ENCODE data around the gene WFS1.

The WFS1 gene, protein sequence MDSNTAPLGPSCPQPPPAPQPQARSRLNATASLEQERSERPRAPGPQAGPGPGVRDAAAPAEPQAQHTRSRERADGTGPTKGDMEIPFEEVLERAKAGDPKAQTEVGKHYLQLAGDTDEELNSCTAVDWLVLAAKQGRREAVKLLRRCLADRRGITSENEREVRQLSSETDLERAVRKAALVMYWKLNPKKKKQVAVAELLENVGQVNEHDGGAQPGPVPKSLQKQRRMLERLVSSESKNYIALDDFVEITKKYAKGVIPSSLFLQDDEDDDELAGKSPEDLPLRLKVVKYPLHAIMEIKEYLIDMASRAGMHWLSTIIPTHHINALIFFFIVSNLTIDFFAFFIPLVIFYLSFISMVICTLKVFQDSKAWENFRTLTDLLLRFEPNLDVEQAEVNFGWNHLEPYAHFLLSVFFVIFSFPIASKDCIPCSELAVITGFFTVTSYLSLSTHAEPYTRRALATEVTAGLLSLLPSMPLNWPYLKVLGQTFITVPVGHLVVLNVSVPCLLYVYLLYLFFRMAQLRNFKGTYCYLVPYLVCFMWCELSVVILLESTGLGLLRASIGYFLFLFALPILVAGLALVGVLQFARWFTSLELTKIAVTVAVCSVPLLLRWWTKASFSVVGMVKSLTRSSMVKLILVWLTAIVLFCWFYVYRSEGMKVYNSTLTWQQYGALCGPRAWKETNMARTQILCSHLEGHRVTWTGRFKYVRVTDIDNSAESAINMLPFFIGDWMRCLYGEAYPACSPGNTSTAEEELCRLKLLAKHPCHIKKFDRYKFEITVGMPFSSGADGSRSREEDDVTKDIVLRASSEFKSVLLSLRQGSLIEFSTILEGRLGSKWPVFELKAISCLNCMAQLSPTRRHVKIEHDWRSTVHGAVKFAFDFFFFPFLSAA
- total RNA-seq, result 5.5 to 6.1 reads per million in 2 experiments

DNA sequence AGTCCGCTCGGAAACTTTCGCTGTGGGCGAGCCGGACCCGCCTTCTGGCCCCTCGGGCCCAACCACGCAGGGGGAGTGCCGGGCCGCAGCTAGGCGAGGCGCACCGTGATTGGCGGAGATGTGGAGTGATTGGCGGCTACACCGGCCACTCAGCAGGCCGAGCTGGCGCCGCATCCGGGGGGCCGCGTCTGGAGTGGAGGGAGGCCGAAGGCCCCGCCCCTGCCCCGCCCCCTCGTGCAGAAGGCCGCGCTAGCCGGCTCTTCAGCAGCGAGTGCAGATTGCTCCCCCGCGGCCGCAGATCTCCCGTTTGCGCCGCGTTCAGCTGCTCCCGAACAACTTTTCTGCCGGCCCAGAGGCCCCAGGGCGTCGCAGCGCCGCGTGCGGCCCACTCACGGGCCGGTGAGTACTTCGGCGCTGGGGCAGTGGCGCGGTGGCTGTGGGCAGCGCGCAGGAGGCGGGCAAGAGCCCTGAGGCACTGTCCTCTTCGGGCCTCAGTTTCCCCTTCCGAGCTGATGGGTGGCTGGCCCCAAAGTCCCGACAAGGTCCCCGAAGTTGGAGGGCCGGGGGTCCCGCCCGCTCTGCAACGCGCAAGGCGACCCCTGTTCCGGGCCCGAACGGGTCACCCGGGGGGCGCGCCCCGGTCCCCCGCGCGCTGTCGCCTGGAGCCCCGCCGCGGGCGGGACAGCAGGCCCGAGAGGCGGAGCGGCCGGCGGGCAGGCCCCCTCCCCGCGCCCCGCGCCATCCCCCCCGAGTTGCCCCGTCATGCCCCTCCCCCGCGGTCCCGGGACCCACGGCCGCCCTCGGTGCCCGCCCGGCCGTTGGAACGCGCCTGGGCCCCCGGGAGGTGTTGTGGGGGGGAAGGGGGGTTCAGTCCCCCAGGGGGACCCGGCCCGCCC, at the start of gene WFS1:
TSS of gene WFS1 (plus strand) at position 235 of the 896 bp plus-strand sequence. CDS start 7,606 bp downstream, outside the sequence.
- peak; percentile 90 for DNase-seq (ENCODE audit: low read depth)

DNA sequence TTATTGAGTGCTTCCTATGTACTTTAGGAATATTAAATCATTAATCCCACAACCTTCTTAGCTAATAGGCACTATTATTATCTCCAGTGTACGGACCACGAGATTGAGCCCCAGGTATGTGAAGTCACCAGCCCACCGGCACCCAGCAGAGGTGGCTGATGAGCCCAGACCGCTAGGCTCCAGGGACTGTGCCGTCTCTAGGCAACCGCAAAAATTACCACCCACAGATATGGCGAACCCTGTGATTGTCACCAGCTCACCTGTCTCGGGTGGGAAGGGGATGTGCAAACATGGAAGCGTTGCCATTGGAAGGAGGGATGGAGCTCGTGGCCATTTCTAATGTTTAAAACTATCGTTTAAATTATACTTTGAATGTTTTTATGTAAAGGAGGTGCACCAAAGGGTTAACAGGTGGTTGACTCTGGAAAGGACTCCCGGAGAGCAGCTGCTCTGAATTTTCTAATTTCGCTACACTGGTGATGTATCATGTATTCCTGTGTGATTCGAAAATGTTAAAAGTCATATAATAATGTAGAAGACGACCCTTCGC, 48.3 kb upstream of the WFS1 start:
- DNase-seq (ENCODE audit: low read depth), result no peak

DNA sequence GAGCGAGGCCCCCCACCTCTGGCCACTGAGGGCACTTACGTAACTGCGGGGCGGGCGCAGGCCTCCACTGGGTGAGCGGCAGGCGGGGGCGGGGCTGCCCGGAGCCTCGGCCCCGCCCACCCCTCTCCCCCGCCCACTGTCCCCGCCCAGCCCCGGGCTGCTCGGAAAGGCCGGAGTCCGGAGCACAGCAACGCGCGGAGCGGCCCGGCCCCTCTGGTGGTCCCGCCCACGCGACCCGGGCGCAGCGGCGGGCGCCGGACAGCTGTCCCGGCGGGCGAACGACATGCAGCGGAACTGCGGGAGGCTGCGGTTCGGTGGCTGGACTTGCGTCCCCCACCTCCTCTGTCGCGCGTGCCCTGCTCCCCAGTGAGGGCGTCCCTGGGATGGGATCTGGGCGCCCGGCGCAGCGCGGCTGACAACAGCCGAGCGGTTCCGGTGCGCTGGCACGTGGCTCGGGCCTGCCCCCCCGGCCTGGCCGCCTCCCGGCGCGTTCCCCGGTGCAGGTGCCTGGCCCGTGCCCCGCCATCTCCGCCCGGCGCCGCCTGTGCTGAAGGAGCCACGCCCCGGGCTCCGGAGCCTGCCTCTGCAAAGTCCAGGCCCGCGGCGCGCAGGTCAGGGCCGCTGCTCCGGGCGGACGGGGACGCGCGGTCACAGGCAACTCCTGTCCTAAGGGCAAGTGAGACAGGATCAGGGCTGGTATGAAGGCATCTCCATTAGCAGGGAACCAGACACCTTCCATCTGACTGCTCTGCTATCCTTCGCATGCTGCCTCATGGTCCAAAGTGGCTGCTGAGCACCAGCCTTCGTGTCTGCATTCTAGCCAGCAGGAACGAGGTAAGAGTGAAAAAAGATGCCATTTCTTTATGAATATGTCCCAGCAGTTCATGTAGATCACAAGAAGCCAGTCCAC, 47.5 kb upstream of the WFS1 start:
- no peak for DNase-seq (ENCODE audit: low read depth)

DNA sequence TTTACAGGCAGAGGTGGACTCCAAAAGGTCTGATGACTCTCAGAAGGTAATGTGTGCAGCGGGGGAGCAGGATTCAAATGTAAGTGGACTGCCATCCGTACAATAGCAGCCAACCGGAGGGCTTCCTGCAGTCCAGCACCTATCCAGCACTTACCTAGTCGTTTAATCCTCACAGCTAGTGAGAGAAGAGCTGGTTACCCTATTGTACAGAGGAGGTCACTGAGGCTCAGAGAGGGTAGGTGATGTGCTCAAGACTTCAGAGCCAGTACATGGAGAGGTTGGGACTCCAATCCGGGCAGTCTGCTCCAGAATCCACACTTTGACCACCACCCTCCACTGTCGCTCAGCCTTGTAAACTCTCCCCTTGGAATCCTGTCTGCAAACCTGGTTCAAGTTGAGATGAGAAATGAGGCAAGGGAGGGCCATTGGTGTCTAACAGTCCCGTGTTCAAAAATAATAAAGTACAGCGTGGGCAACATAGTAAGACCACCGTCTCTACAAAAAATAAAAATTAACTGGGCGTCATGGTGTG, 46.8 kb upstream of the WFS1 start:
- DNase-seq (ENCODE audit: low read depth), result no peak

DNA sequence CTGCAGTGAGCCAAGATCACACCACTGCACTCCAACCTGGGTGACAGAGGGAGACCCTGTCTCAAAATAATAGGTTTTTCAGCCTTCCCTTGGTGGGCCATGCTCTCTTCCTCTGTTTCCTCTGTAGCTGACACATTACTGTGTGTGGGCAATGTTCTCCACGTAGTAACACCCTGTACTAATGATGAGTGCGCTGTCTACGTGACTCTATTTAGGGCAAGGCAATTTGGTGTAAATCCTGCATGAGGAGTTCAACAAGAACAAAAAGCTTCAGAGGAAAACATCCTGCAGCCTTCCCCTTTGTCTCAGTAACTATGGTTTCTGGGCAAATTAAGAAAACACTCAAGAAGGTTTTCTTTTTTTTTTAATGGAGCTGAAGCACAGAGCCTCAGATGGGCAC, 44.9 kb upstream of the WFS1 start:
- no peak for DNase-seq (ENCODE audit: low read depth)

DNA sequence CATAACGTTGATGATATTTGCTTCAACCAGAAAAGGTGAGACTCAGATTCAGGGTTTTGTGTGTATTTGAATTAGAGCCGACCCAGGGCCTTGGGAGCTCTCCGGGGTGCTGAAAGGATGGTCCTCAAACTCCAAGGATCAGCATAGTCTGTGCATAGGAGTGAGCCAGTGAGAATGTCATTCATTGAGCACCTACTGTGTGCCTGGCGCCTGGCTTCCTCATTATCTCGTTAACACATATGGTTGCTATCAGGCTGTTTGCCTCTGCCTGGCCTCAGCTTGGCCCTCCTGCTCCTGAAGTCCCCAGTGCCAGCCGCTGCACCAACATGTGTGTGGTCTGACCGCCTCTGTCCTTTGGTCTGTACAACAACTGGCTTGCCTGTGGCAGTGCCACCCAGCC, 44.2 kb upstream of the WFS1 start:
- DNase-seq (ENCODE audit: low read depth), result no peak

DNA sequence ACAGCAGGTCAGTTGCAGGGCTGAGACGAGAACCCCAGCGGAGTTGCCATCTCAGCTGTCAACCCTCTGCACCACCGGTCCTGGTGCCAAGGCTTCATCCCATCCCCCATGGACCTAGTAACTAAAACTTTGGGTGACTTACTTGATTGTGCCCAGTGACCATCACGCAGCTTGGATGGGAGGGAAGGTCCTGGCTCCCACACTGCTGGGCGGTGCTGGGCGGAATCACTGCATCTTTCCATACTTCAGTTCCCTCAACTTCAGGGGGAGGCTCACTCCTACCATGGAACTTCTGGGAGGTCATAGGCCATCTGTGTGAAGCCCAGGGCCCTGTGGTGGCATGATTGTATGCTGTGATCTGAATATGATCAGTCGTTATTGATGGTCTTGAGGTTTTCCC, 43.1 kb upstream of the WFS1 start:
- no peak for DNase-seq (ENCODE audit: low read depth)

DNA sequence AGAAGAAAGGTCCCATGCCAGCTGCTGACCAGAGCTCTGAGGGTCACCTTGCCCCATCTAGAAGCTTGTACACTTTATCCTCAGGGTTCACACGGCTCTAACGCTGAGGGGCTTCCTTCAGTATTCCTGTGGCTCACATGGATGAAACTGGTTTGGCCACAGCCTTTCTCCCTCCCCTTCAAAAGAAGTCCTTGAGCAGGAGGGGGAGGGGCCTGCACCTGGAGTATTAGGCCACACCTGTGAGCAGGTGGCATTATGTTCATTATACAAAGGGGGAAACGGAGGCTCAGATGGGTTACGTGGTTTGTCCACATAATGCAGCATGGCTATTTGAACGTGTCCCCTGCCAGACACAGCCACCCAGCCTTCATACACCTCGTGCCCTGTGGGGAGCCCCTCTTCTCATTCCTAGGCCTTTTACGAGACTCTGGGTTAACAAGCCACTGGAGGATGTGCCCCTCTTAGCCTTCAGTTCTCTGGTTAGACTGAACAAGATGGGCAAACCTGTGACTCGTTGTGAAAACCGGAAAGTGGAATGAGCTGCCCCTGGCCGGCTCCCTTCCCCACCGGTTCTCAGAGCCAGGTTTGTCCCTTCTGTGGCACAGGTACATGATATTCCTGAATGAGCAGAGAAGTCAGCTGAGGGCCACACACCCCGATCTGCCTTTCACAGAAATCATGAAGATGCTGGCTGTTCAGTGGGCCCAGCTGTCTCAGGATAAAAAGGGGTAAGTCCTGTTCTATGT, 42.1 kb upstream of the WFS1 start:
- DNase-seq (ENCODE audit: low read depth), result no peak

DNA sequence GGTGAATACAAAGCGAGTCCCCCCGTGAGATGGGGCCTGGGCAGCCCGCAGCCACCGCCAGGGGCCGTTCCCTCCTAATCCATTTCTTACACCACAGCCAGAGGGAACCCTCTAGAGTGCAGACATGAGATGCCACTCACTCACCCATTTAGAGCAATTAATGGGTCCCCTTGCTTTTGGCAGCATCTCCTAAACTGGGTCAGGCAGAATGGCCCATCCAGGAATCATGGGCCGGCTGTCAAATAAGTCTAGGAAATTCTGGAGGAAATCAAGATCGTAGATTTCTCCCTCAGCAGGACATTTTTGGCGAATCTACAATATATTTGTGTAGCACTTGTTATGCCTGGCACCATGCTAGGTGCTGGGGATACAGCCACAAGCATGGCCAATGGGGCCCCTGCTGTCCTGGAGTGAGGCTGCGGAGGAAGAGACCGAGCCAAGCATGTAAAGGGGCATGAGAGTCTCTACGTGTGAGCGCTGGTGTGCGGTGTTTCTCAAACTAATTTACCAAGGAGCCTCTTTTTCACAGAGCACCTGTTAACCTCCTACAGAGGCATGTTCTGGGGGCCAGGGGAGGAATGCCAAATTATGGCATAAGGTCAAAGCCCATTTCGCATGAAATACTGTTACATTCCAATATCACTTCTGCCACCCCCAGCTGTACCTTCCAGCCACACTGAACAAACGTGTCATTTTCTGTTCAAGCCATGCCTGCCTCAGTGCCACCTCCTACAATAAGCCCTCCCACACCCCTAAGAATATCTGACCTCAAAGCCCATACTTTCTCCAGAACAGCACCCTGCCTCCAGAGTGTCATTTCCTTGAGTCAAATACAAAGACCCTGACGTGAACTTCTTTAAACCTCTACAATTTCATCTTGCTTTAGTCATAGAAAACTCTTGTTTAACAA, 41.2 kb upstream of the WFS1 start:
- no peak for DNase-seq (ENCODE audit: low read depth)

DNA sequence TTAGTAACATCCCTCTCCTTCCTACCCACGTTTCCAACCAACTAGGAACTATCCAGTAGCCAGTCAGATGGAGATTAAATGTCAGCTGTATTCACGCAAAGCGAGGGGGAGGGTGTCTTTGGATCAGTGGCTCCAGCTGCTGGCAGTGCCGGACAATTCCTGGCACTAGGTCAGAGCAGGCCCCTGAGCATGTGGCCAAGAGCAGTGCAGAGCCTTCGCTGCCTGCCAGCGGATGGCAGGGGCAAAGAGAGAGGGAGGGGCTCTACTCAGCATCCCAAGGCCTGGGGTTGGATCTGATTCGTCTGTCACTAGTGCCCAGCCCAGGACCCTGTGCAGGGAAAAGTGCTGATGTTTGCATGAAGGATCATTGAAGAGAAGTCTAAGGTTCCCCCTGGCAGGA, 40.6 kb upstream of the WFS1 start:
- no peak for DNase-seq (ENCODE audit: low read depth)

DNA sequence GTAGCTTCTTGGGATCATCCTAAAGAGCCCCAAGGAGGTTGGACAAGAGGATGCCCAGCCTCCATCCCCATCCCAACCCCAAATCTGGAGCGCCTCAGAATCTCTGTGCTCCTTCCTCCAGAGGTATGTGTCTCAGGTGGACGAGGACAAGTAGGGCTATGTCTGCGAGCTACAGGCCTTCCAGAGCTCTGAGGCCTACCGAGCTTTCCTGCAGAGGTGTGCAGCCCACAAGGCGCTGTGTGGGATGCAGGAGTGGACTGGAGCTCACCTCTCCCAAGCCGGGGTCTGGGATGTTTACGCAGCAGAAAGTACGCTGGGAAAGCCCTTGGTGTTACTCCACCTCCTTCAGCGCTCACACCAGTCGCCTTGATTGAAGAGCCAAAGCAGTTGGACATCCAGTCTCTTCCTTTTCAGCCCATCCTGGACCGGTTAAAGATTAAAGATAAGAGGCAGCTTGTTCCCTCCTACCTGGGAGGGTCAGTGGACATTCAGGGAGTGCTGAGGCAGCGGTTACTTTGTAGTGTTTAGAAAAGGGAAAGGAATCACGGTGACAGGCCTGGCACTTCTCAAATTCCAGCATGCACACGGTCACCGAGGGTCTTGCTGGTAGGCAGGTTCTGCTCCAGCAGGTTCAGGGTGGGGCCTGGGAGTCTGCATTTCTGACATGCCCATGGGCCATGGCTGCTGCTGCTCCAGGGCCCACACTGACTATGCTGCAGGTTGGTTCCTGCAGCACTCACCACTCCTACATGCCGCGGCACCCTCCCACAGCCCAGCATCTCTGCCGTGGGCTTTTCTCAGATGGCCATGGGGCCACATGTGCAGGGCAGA, 39.8 kb upstream of the WFS1 start:
- DNase-seq (ENCODE audit: low read depth), result no peak

DNA sequence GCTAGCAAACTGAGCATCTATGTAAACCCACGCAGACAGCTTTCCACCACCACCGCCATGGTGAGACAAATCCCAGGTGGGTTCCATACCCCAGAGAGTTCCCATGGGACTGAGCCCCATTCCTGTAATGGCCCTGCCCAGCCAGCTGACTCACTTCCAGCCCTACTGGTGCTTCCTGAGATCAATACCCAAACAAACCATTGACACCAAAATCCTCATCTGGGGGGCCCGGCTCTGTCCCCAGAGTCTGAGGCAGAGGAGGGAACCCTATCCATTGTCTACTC, 39.2 kb upstream of the WFS1 start:
- DNase-seq (ENCODE audit: low read depth), result no peak

DNA sequence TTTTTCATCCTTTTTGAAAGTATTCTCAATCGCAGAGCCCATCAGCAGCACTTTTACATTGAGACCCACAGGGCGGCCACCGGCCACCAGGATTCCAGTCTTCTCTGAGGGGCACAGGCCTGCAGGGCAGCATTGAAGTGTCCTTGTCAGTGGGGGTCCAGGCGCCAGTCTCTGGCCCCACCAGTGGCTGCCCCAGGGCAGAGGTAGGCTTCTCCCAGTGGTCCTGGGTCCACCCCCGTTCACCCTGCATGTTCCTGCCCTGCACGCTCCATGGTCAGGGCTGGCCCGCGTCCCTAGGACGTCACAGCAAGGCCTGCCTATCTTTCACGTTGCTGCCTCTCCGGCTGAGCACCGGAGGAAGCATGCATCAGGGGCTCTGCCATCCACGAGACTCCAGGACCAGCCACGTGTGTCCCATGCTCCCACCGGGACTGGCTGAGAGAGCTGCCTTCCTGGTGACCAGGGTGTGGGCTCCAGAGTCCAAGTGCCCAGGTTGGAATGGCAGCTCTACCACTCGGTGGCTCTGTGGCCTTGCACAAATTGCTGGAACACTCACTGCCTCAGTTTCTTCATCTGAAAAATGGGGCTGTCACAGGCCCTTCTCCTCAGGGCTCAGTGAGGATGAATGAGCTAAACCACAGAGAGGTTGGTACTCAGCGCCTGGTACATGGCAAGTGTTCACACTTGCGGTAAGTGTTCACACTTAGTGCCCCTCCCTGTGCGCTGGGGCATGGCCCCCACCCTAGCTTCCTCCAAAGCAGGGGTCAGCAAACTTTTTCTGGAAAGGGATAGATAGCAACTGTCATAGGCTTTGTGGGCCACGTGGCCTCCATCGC, 38.6 kb upstream of the WFS1 start:
- no peak for DNase-seq (ENCODE audit: low read depth)

DNA sequence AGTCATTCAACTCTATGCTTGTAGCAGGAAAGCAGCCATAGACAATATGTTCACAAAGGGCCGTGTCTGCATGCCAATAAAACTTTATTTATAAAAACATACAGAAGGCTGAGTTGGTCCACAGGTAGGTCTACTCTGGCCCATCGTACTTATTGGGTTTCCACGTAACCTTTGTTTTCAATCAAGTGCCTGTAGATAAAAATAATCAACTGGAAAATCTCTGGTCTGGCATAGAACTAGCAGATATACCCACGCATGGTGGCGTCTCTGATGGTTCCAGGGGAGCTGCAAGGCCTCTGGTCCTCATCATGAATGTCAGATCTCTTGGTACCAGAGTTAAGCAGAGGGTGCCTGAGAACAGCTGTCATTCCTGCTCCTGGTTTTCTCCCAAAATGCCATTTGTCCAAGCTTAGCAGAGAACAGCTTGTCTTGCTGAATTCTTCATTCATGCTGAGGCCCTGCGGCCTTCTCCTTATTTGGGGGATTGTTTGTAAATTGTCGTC, 37.9 kb upstream of the WFS1 start:
- no peak for DNase-seq (ENCODE audit: low read depth)

DNA sequence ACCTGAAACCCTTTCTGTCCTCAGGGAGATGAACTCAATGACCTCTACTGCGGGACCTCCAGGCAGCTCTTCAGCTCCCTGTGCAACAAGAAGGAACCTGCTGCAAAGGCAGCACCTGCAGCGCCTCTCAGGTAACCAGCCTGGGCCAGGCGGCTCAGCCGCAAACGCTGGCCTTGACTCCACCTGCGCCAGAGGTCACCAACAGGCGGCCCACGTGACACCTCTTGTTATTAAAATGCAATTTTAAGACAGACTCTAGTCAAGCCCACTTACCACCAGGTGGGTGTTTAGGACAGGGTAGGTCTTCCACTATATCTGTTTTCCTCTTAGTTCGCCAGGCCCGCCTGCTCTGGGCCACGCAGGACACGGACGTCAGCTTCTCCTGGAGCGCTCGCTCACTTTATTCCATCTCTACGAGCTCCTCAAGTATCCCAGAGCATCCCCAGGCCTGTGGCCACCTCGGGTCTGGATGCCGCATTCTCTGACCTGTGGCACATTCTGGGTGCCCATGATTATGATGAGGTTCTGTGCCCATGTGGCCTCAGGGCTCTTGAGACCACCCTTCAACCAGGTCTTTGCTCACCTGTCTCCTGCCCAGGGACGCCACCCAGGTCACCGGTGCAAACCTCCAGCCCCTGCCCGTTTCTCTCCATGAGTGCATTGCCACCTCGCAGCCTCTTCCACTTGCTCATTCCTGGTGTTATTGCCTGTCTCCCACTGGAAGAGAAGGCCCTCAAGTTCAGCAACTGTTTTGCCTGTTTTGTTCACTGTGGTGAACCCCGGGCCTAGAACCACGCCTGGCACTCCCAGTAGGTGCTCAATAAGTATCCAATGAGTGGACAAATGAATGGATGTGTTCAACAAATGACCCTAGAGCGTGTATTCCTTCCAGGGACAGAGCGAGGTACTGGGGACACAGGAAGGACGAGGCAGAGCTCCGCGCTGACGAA, 36.5 kb upstream of the WFS1 start:
- no peak for DNase-seq (ENCODE audit: low read depth)

DNA sequence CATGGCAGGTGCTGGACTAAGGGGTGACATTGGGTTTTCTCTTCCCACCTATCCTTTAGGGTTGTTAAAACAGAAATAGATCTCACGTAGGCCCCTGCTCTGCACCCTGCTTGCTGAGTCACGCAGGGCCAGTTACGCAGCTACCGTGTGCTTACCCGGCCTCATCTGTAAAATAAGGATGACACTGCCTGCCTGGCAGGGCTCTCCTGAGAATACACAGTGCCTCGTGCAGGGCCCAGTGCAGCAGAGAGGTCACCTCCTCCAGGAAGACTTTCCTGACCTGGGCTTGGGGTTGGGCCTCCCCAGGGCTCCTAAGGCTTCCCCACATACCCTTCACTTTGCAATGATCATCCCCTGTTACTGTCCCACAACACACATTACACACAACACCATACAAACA, 35.7 kb upstream of the WFS1 start:
- DNase-seq (ENCODE audit: low read depth), result no peak
